HUDEP-2 (cell line): Measurements from ENCODE around the gene AUNIP.

ENCODE experiments used
- DNase-seq, 76 experiments: peaks; one replicate each; lab custom pipeline; 2025; ENCODE audit not compliant: unreplicated experiment in 76 of 76; lab: John Stamatoyannopoulos, UW

The AUNIP gene

DNA sequence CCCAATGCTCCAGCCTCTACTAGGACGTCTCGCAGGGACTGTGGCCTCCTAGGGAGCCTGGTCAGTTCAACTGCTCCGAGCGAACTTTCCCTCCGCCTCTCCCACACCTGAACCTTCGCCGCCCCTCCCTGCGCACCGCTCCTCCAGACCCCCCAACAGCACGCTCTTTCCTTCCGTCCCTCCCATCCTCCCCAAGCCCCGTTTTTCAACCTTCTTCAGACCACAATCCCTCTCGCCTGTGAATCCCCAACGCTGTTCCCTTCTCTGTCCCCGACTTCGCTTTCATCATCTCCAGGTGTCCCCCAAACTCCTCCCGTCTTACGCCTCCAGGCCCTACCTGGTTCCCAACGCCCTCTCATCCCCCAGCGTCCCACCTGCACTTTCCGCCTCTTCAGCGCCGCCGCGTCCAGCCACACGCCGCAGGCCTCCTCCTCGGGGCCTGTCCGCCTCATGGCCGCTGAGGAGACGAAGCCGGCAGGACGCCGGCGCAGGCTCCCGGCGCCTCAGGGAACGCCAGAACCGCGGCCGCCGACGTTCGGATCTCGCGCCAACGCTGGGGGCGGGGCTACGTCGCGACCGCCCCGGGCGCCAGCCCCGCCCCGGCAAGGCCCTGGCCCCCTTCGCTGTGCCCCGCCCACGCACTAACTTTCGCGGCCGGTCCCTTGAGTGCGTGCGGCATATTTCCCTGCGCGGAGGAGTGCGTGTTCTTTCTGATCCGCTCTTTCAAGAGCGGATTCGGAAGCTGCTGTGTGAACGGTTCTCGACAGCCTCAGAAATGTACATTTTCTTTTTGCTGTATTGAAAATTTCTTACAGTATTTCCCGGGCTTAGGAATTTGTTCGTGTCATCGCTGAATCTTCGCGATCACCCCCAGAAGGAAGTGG, at the start of gene AUNIP:
TSS of gene AUNIP (minus strand) at position 552 of the 884 bp plus-strand sequence. CDS start at position 452, 100 bp downstream.
- DNase-seq, result peak in 73 of 76 experiments; percentile 30 to 90 (median 80)

DNA sequence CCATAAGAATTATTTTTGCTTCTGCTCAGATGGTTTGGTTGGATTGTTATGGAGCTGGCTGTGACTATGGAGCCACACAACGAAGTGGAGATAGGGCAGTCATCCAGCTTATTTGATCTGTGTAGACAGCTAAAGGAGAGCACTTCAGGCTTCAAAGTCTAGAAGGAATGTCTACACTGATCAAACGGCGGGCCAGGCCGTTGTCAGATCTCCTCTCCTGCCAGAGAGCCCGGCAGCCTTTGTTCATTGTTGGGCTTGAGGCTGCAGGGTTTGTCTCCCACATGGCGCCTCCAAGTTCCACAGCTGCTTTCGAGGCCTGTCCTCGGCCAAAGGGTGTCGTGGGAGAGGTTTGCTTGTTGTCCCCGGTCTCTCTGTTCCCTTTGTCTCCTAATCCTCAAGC, 49.8 kb upstream of the AUNIP start:
- no peak for DNase-seq

- no peak for DNase-seq
These were observed 48.9 kb upstream of the AUNIP start for GRCh38 chr1:25908161-25908560.

DNA sequence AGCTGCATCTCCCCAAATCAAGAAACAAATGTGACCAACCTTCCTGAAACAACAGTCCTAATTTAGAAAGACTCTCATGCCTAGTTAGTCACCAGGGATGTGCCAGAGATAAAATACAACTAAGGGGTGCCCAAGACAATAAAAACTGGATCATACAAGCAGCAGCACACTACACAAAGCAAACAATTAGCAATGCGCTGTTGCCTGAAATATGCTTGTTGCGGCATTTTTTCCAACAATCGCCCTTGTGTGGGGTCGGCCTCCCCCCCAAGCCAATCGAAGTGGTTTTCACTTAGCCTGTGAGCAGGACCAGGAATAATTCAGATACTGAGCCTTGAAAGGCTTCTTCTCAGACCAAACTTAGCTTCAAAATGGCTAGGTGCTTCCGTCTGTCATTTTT, 48.3 kb upstream of the AUNIP start:
- no peak for DNase-seq

DNA sequence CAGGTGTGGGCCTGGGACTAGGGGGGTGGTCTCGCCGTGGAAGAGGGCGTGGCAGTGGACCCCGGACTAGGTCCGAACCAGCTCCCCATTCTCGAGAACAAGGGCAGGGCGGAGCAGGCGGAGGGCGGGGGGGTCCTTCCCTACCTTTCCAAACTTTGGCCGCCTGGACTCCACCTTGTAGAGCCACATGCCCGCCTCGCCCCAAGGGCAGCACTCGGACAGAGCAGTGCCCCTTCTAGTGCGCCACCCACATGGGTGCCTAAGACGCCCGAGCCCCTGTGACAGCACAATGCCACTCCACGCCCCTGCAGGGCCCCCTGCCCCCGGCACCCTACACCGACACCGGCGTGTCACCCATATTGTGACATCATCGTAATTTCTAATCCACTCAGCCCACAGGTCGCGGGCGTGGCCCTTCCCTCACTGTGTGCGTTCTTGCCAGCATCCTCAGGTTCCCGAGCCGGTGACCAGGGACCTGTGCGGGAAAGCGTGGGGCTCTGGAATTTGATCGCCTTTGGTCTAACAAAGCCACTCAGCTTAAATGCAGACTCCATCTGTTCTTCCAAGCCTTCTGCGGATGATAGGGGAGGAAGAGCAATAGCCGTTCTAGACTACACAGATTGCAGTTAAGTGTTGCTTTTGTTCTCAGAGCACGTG, 47.5 kb upstream of the AUNIP start:
- DNase-seq, result peak in 2 of 76 experiments; percentile 6 to 10

- DNase-seq, result peak in 74 of 76 experiments; percentile 51 to 95 (median 87)
These were observed 46.7 kb upstream of the AUNIP start, which contains the start of gene STMN1 for GRCh38 chr1:25905680-25906643. Gene STMN1 (minus strand): TSS chr1:25906419. CDS start chr1:25904676, 1,743 bp downstream.

DNA sequence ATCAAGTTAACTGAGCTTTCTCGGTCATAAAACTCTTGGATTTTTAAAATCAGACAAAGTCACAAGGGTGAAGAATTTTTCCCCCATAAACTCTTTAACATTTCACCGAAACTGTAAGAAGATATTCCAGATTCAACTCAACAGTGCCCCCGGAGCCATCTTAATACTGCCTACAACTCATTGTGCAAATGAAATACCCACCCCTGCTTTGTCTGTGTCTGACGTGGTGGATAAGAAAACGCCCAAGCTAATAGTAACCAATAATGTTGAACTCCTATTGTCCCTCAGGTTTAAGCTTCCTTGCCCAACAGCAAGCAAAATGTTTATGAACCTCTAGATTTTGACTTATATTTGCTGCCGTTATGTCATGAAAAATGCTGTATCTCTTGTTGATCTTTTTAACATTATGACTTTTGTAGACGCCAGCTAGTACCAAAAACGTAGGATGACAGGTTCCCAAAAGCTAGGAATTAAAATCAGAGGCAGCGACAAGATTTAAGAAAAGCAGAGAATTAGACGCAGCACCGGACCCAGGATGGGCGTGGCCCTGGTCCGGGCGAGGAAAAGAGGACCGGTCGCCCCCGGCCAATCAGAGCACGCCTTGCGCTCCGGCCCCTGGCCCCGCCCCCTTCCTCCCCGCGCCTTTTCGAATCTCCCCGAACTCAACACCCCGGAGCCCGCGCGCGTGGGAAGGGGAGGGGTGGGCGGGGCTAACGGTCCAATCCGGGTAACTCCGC, 45.9 kb upstream of the AUNIP start:
- DNase-seq, result peak in 74 of 76 experiments; percentile 17 to 98 (median 92)

DNA sequence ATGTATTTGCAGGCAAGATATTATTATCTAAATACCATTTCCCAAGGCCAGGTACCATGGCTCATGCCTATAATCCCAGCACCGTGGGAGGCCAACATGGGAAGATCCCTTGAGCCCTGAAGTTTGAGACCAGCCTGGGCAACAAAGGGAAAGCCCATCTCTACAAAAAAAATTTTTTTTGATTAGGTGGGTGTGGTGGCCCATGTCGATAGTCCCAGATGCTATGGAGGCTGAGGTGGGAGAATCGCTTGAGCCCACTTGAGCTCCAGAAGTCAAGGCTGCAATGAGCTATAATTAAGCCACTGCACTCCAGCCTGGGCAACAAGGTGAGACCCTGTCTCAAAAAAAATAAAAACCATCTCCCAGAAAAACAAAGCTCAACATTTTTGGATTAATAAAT, 44.7 kb upstream of the AUNIP start:
- no peak for DNase-seq

GRCh38 chr1:25902462-25902861, 43.2 kb upstream of the AUNIP start:
- DNase-seq, result no peak

DNA sequence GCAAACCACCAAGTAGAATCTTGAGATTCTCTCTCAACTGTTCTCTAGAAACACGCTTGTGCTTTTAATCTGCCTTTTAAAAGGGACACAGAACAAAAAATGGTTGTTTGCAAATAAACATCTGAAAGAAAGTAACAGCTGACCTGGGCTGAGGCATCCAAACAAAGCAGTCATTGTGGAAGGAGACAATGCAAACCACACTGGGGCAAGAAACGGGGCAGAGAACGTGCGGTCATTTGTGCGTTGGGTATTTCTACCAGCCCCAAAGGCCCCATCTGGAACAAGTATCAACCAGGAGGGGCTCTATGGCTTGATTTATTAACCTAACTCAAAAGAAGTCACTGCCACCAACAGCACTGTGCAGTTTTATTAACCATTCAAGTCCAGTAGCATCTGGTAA, 41.0 kb upstream of the AUNIP start:
- DNase-seq, result no peak

DNA sequence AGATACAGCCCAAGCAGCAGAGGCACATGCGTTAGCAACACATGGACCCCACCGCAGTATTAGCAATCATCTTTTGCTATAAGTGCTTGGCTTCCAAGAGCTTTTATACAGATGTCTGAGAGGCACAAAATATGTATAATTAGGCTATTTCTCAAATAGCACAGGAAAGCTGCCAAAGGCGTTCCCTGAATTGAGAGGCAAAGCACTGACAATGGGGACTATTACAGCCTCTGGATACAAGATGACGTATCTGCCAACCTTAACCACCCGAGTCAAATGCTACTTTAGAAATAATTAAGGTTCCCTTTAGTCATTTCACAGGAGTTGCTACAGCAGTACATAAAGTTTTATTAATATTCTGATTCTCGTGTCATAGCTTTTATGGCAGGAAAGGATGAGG, 40.5 kb upstream of the AUNIP start:
- DNase-seq, result no peak

DNA sequence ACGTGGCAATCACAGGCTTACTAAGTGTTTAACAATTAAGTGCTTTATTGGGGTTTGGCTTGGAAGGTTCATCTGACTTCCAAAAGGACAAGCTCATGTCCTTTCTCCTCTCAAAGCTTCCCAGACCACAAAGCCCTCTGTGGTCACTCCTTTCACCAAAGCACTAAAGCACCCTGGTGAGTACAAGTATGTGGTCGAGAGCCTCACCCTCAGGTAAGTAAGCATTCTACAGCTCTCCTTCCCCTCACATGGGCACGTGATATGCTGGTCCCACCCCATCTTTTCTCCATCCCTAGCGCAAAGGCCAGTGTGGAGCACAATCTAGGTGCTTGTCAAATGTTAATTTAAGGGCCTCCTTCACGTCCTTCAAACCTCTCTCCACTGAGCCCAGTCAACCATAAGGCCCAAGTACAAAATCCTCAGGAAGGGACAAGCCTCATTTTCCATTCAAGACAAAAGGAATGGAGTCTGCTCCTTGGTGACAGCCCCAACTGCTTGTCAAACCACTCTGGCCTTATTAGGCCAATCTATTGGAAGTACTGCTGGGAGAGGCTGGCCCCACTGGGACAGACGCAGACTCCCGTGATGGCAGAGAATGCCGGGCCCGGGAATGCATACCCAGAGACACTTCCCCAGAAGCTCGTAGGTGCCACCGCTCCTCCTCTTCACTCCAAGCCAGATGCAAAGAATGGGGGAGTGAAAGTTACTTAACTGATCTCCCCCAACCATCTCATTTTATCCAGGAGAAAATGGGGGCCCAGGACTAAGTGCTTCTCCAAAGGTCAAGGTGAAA, 39.2 kb upstream of the AUNIP start:
- DNase-seq, result no peak

DNA sequence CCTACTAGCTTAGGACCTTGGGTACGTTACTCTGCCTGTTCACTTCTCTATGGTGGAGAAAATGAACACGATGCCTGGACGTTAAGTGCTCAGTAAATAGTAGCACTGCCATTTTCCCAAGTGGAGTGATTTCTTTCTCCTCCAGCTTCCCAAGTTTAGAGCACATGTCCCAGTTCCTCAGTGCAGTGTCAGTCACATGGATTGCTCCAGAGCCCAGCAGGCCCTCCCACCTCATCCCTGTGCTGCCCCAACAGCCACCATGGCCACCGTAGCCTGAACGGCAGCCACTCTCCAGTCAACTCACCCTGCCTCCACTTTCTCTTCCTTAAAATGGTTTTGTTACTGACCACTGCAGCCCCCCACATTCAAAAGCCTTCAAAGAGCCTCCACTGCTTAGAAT, 38.5 kb upstream of the AUNIP start:
- no peak for DNase-seq

DNA sequence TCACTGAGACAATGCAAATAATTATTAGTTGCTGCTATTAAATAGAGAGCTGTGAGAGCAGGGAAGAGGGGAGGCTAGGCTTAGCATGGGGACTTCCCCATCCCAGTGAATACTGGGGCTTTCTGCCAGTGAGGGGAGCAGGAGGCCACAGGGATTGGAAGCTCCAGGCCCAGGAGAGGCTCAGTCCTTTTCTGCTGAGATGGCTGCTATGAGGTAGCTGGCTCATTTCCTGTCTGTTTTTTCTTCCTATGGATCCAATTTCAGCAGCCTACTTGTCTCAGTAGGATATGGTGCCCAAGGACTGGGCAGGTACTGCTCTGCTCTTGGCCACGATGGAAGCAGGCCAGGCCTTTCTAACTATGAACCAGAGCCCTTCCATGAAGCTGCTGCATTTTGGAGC, 37.0 kb upstream of the AUNIP start:
- DNase-seq, result no peak

- DNase-seq, result peak in 73 of 76 experiments; percentile 28 to 92 (median 82)
These were observed 36.2 kb upstream of the AUNIP start for GRCh38 chr1:25895365-25895990.

DNA sequence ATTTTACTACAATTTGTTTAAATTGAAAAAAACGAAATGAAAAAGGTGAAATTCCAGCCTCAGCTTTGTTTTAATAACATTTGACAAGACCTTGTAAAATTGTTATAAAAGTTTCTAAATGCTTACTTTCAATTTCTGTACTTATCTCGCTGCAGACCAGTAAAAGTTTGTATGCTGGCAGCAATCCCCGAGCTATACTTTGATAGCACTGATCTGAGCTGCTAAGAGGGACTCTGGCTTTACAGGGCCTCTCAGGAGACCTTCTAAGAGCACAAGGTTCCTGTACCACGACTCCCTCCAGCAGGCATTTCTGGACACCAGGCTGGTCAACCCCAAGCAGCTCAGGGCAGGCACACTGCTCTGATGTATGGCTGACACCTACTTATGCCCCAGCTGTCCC, 33.9 kb upstream of the AUNIP start:
- no peak for DNase-seq

GRCh38 chr1:25891606-25892005, 32.3 kb upstream of the AUNIP start:
- no peak for DNase-seq

DNA sequence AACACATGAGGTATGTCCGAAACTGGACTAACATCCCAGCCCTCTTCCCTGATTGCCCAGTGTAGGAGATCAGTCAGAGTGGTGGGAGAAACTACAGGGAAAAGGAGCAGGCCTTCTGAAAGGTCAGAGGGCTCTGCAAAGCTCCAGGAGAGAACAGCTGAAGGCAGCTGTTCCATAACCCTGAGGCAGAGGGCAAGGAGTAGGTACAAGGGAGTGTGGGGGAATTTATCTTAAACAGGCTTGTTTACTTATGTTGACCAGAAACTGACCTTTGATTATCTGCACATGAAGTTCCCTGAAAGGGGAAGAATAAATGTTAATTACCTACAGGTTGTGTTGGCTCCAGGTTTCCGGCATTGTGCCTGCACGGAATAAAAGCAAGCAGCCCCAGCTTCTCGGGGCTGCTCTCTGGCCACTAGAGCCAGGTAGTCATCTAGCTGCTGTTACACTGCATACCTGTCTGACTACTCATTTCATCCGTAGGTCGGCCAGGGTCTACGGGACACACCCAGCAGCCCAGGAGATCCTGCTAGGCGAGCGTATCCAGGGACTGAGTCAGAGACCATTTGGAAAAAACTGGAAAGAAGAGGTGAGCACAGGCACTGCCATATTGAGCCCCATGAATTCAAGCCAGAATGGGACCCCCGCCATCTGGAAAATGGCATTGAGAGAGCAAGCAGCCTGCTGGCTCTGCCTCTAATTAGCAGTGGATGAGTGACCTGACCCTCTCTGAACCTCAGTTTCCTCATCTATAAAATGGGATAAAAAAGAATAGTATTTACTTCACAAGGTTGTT, 31.2 kb upstream of the AUNIP start:
- no peak for DNase-seq
